ENCODE measurements around the gene PIN1. TPM values are rescaled to one million over a fixed set of nuclear protein-coding genes. Genes with fewer than 3 reads are reported as not detected.

The PIN1 gene
- total and polyA plus RNA-seq, 2 of the 13 experiments (the other 11 are each of a cell fraction or from before 2014, with no cell fraction given) = 31.9 to 72.0 TPM

GRCh38 chr19:9785367-9786331, 49.5 kb upstream of the PIN1 start (continued):
- TF ChIP-seq ZNF414 (CRISPR knock-in tag; IDR thresholded peaks at IDR 0.05) = no peak

- peak overlapping the region; percentile 64 for H3K4me2 ChIP-seq (ENCODE audit: low read depth, low read length)
- 37% methylated on average over 8 of the region's 9 CpGs for WGBS (ENCODE audit: low lambda C conversion rate)
- H4K20me1 ChIP-seq (ENCODE audit: insufficient read depth, low read length) = no peaks in the 10 kb centered on the region
- no TSS peak for BruUV-seq (replicated peaks)
- TF ChIP-seq ZNF446 (CRISPR knock-in tag; IDR thresholded peaks at IDR 0.05) (0 out of 2 replicates have a peak, but pooled peaks have one; percentile 7), ZSCAN9 (CRISPR knock-in tag; IDR thresholded peaks at IDR 0.05; ENCODE audit: borderline replicate concordance) (no peak), ZNF33B (CRISPR knock-in tag; IDR thresholded peaks at IDR 0.05) (no peak), XBP1 (CRISPR knock-in tag; IDR thresholded peaks at IDR 0.05) (no peak), MYPOP (CRISPR knock-in tag; IDR thresholded peaks at IDR 0.05) (0 out of 2 replicates have a peak, but pooled peaks have one; percentile 20), ZSCAN12 (CRISPR knock-in tag; IDR thresholded peaks at IDR 0.05) (no peak), SPEN (CRISPR knock-in tag; IDR thresholded peaks at IDR 0.05; ENCODE audit: low read depth) (0 out of 2 replicates have a peak, but pooled peaks have one; percentile 11), ZNF776 (CRISPR knock-in tag; IDR thresholded peaks at IDR 0.05) (0 out of 2 replicates have a peak, but pooled peaks have one; percentile 17)
- peaks cover 42% of the 10 kb centered on the region for H3K4me1 ChIP-seq (ENCODE audit: insufficient read depth, low read length)
- H3K27me3 ChIP-seq (ENCODE audit: control insufficient read depth in 1 of 2, insufficient read depth in 2 of 2, low read length in 2 of 2) = no peaks in the 10 kb centered on the region
- ATAC-seq (no peak), DNase-seq (ENCODE audit: low spot score) (no peak), FAIRE-seq (no peak)
- peak overlapping the region; percentile 61; the same call in 1 of the 2 replicates for H3K9ac ChIP-seq (ENCODE audit: insufficient read depth, low read depth, low read length)
- H3K9me3 ChIP-seq (ENCODE audit: low read length) = no peaks in the 10 kb centered on the region
- CTCF ChIA-PET (ENCODE audit: low intra/inter-chr PET ratio, low total read pairs) = no interaction called here
- POLR2A ChIA-PET = no interaction called here
- H2AFZ ChIP-seq (ENCODE audit: low read length) = no peak overlapping the region
- H3K36me3 ChIP-seq (replicated peaks in 1 of 2; ENCODE audit: control insufficient read depth in 1 of 2, insufficient read depth in 2 of 2, low read length in 2 of 2) = no peaks in the 10 kb centered on the region
- intact Hi-C loops (cut with micrococcal nuclease; ENCODE audit: unreplicated experiment) (no loop called here), in situ Hi-C loops (cut with HindIII; ENCODE audit: extremely low pct_ligation_motif_present, low pct_unique_long_range_greater_than_20kb) (loop anchor here (25.0 kb wide), 1 partner anchor 649 kb away; the partner anchor contains the start of genes OR7G3 and ZNF317)
- H3K27ac ChIP-seq (ENCODE audit: extremely low read length, insufficient read depth, low read length) = peak overlapping the region; percentile 85
- no peaks in the 10 kb centered on the region for H3K79me2 ChIP-seq (ENCODE audit: insufficient read depth, low read length)
- H3K4me3 ChIP-seq (replicated peaks in 1 of 3; ENCODE audit: insufficient read depth in 1 of 3, low read depth in 2 of 3, low read length in 3 of 3) = peak overlapping the region; percentile 74 to 90 (median 80)
These were observed 48.8 kb upstream of the PIN1 start for GRCh38 chr19:9786342-9786741.
